Measurements from ENCODE around the gene TMEM132D. TPM values are rescaled to one million over a fixed set of nuclear protein-coding genes. Genes with fewer than 3 reads are reported as not detected.

The TMEM132D gene
- total and polyA plus RNA-seq, 2 of the 4 experiments (the other 2 are of a cell fraction): not detected

GRCh38 chr12:129750421-129750820 lies 153.4 kb downstream of the TMEM132D start:
- peaks cover 34% of the 10 kb centered on the region for H3K9me3 ChIP-seq (ENCODE audit: control insufficient read depth, insufficient read depth, low read length)
- no peaks in the 10 kb centered on the region for H4K20me1 ChIP-seq (ENCODE audit: insufficient read depth, low read length)
- no peak for DNase-seq
- H3K23ac ChIP-seq (ENCODE audit: low read depth, low read length): no peak overlapping the region
- ChIA-PET POLR2A (ENCODE audit: unreplicated experiment) (no interaction called here), CTCF (no interaction called here)
- H3K36me3 ChIP-seq (ENCODE audit: control insufficient read depth, insufficient read depth, low read length): no peaks in the 10 kb centered on the region
- H3K79me1 ChIP-seq (ENCODE audit: low read depth in 1 of 2, low read length in 2 of 2): no peaks in the 10 kb centered on the region
- BruUV-seq (replicated peaks): no TSS peak
- H2BK15ac ChIP-seq (ENCODE audit: low read depth, low read length): no peak overlapping the region
- no peak overlapping the region for H4K8ac ChIP-seq (ENCODE audit: low read depth in 2 of 2, low read length in 2 of 2)
- H4K91ac ChIP-seq (ENCODE audit: insufficient read depth, low read depth, low read length): no peak overlapping the region
- no peak overlapping the region for H3K56ac ChIP-seq (ENCODE audit: extremely low read depth, insufficient read depth, low read length)
- no peak overlapping the region for H2AFZ ChIP-seq (replicated peaks; ENCODE audit: low read length, poor library complexity)
- no peak overlapping the region for H3K14ac ChIP-seq (replicated peaks; ENCODE audit: low read depth, low read length)
- in situ Hi-C loops (cut with MboI; ENCODE audit: low sequenced_read_pairs): no loop called here
- intact Hi-C loops (cut with micrococcal nuclease): no loop called here
- H2BK120ac ChIP-seq (ENCODE audit: low read depth, low read length): no peak overlapping the region
- no peak for TF ChIP-seq SMC3 (IDR thresholded peaks at IDR 0.05; ENCODE audit: low read depth, low read length)
- no peak for TF ChIP-seq CEBPB (IDR thresholded peaks at IDR 0.05; ENCODE audit: low read depth, low read length)
- no peak for TF ChIP-seq RCOR1 (IDR thresholded peaks at IDR 0.05; ENCODE audit: insufficient replicate concordance, low read length)
- no peak for TF ChIP-seq USF2 (IDR thresholded peaks at IDR 0.05; ENCODE audit: low read depth, low read length)
- TF ChIP-seq RFX5 (IDR thresholded peaks at IDR 0.05; ENCODE audit: low read depth, low read length): no peak
- TF ChIP-seq POLR2A (IDR thresholded peaks at IDR 0.05; ENCODE audit: low read depth, low read length): no peak
- TF ChIP-seq, protein P1, sequence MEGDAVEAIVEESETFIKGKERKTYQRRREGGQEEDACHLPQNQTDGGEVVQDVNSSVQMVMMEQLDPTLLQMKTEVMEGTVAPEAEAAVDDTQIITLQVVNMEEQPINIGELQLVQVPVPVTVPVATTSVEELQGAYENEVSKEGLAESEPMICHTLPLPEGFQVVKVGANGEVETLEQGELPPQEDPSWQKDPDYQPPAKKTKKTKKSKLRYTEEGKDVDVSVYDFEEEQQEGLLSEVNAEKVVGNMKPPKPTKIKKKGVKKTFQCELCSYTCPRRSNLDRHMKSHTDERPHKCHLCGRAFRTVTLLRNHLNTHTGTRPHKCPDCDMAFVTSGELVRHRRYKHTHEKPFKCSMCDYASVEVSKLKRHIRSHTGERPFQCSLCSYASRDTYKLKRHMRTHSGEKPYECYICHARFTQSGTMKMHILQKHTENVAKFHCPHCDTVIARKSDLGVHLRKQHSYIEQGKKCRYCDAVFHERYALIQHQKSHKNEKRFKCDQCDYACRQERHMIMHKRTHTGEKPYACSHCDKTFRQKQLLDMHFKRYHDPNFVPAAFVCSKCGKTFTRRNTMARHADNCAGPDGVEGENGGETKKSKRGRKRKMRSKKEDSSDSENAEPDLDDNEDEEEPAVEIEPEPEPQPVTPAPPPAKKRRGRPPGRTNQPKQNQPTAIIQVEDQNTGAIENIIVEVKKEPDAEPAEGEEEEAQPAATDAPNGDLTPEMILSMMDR (conservative IDR thresholded peaks at IDR 0.05; ENCODE audit: low read depth, low read length): no peak
- no peak for TF ChIP-seq BHLHE40 (IDR thresholded peaks at IDR 0.05; ENCODE audit: low read depth, low read length)
- TF ChIP-seq, protein P2, sequence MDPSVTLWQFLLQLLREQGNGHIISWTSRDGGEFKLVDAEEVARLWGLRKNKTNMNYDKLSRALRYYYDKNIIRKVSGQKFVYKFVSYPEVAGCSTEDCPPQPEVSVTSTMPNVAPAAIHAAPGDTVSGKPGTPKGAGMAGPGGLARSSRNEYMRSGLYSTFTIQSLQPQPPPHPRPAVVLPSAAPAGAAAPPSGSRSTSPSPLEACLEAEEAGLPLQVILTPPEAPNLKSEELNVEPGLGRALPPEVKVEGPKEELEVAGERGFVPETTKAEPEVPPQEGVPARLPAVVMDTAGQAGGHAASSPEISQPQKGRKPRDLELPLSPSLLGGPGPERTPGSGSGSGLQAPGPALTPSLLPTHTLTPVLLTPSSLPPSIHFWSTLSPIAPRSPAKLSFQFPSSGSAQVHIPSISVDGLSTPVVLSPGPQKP (IDR thresholded peaks at IDR 0.05; ENCODE audit: borderline replicate concordance, low read depth, low read length): no peak
- no peak for TF ChIP-seq FOS (IDR thresholded peaks at IDR 0.05; ENCODE audit: low read depth, low read length)
- no peak for TF ChIP-seq NFE2L2 (IDR thresholded peaks at IDR 0.05; ENCODE audit: low read depth, low read length)
- TF ChIP-seq MAZ (IDR thresholded peaks at IDR 0.05; ENCODE audit: borderline replicate concordance, low read depth, low read length): no peak
- TF ChIP-seq RAD21 (IDR thresholded peaks at IDR 0.05; ENCODE audit: low read length): no peak
- TF ChIP-seq MAFK (IDR thresholded peaks at IDR 0.05; ENCODE audit: low read depth, low read length): no peak
- TF ChIP-seq MXI1 (IDR thresholded peaks at IDR 0.05; ENCODE audit: borderline replicate concordance, low read depth, low read length): no peak
- TF ChIP-seq CHD1 (IDR thresholded peaks at IDR 0.05; ENCODE audit: low read depth, low read length): no peak
- ATAC-seq (ENCODE audit: low read depth): no peak
- no peak overlapping the region for H2AK5ac ChIP-seq (ENCODE audit: low read depth, low read length)
- H3K4ac ChIP-seq (ENCODE audit: low read depth, low read length): no peak overlapping the region
- no peak overlapping the region for H3K4me3 ChIP-seq (ENCODE audit: insufficient read depth, low read depth, low read length)
- H3K9me1 ChIP-seq (ENCODE audit: insufficient read depth, low read length): no peaks in the 10 kb centered on the region
- no peak overlapping the region for H4K5ac ChIP-seq (ENCODE audit: low read depth, low read length)
- no peaks in the 10 kb centered on the region for H3K27me3 ChIP-seq (ENCODE audit: control insufficient read depth, insufficient read depth, low read length)
- H3K18ac ChIP-seq (ENCODE audit: low read depth, low read length): no peak overlapping the region
- no peak overlapping the region for H2AK9ac ChIP-seq (replicated peaks; ENCODE audit: low read depth, low read length, poor library complexity)
- H3K27ac ChIP-seq (ENCODE audit: insufficient read depth, low read length): no peak overlapping the region
- WGBS, 2 experiments (ENCODE audit: extremely low coverage in 2 of 2, insufficient read length in 1 of 2): no CpG with 5 or more reads among the region's 3 CpGs
- H3K4me1 ChIP-seq (ENCODE audit: control insufficient read depth, insufficient read depth, low read length): no peaks in the 10 kb centered on the region
- H2BK5ac ChIP-seq (ENCODE audit: low read depth, low read length, poor library complexity, severe bottlenecking): no peak overlapping the region
- dilution Hi-C loops (cut with HindIII; ENCODE audit: low sequenced_read_pairs, unreplicated experiment): no loop called here
- H3K9ac ChIP-seq (ENCODE audit: low read depth, low read length): no peak overlapping the region
- no peak overlapping the region for H2BK20ac ChIP-seq (ENCODE audit: low read depth, low read length)
- H3K4me2 ChIP-seq (ENCODE audit: low read depth, low read length): no peak overlapping the region
